HEK293 (cell line): ENCODE measurements around the gene TMEM62.

Experiments used
- TCF7L2 ChIP-seq: IDR thresholded peaks from 2 replicates; pipeline ENCODE4 v1.6.1; 2011; ENCODE audit warnings: low read depth, mild to moderate bottlenecking, inconsistent platforms, low read length, moderate library complexity, borderline replicate concordance
- ZNF132 ChIP-seq: fragments of 450-650 bp; formaldehyde crosslinking; IDR thresholded peaks from 2 replicates; pipeline ENCODE4 v1.5.1; 2017; ENCODE audit warnings: missing biosample characterization, missing genetic modification characterization, borderline replicate concordance
- ZNF175 ChIP-seq: fragments of 450-650 bp; formaldehyde crosslinking; IDR thresholded peaks from 2 replicates; pipeline ENCODE4 v1.5.1; 2016; ENCODE audit warnings: missing biosample characterization, missing genetic modification characterization
- ZNF274 ChIP-seq, 2 experiments: fragments of 200-500 bp in 1 of 2; fragments of 450-650 bp in 1 of 2; sonication (Bioruptor generic) in 1 of 2; formaldehyde crosslinking in 1 of 2; IDR thresholded peaks; 2 replicates each; pipeline versions ENCODE4 v1.5.1 to v1.6.1; 2014 to 2016; ENCODE audit warnings: borderline replicate concordance in 1 of 2, inconsistent platforms in 1 of 2, low read length in 1 of 2, missing biosample characterization in 1 of 2, missing genetic modification characterization in 1 of 2
- ZNF311 ChIP-seq: fragments of 450-650 bp; formaldehyde crosslinking; IDR thresholded peaks from 2 replicates; pipeline ENCODE4 v1.5.1; 2017; ENCODE audit warnings: missing biosample characterization, missing genetic modification characterization, borderline replicate concordance
- TF ChIP-seq, protein P1 (sequence below): fragments of 450-650 bp; formaldehyde crosslinking; IDR thresholded peaks from 2 replicates; pipeline ENCODE4 v1.5.1; 2016; ENCODE audit warnings: missing biosample characterization, missing genetic modification characterization

DNA sequence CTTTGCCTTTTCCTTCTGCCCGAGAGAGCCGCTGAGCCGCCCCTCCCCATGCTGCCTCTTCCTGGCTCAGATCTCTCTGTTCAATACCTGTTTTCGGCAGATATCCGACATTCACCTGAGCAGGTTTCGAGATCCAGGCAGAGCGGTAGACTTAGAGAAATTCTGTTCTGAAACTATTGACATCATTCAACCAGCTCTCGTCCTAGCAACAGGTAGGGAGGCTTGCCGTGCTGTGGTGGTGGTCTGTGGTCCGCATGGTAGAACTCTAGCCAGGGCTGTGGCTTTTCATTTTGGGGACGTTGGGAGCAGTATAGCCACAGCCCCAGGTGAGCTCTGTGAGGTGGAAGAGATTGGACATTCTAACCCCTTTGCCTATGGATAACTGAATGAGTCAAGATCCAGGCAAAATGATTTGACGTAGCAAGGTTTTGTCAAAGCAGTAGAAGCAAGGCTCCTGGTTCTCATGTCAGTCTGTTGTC, 810 bp downstream of the TMEM62 start:
- TF ChIP-seq ZNF311 (tag by site-specific recombination): no peak
- TF ChIP-seq ZNF132 (tag by site-specific recombination): no peak
- TF ChIP-seq ZNF274 (IDR thresholded peaks at IDR 0.05; ENCODE audit: low read length): no peak
- TF ChIP-seq ZNF274 (tag by site-specific recombination; IDR thresholded peaks at IDR 0.05; ENCODE audit: borderline replicate concordance): no peak
- no peak for TF ChIP-seq TCF7L2
- TF ChIP-seq, protein P1, sequence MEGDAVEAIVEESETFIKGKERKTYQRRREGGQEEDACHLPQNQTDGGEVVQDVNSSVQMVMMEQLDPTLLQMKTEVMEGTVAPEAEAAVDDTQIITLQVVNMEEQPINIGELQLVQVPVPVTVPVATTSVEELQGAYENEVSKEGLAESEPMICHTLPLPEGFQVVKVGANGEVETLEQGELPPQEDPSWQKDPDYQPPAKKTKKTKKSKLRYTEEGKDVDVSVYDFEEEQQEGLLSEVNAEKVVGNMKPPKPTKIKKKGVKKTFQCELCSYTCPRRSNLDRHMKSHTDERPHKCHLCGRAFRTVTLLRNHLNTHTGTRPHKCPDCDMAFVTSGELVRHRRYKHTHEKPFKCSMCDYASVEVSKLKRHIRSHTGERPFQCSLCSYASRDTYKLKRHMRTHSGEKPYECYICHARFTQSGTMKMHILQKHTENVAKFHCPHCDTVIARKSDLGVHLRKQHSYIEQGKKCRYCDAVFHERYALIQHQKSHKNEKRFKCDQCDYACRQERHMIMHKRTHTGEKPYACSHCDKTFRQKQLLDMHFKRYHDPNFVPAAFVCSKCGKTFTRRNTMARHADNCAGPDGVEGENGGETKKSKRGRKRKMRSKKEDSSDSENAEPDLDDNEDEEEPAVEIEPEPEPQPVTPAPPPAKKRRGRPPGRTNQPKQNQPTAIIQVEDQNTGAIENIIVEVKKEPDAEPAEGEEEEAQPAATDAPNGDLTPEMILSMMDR (tag by site-specific recombination): no peak
- no peak for TF ChIP-seq ZNF175 (tag by site-specific recombination)
